H1 (cell line): ENCODE results near the gene CLTCL1. TPM values are rescaled to one million over a fixed set of nuclear protein-coding genes. Genes with fewer than 3 reads are reported as not detected.

ENCODE experiments used
- CTCF ChIA-PET: fragments of 300-600 bp; sonication (Branson Sonifier 250); formaldehyde crosslinking; loops from one replicate; lab custom pipeline; 2021; ENCODE audit not compliant: partially characterized antibody; lab: Charles Lee
- POLR2A ChIA-PET: fragments of 300-600 bp; sonication (Branson Sonifier 250); formaldehyde crosslinking; loops from one replicate; lab custom pipeline; 2021; ENCODE audit warnings: inconsistent platforms; ENCODE audit not compliant: partially characterized antibody; lab: Charles Lee
- DNase-seq, 2 experiments: peaks; one replicate each; pipeline versions ENCODE4 v3.0.0 to v3.0.0-alpha.2; 2010 to 2022; ENCODE audit warnings: low spot score in 2 of 2, low read depth in 1 of 2, mixed read lengths in 1 of 2
- FAIRE-seq: peaks from 2 replicates; lab custom pipeline; 2011; peaks lifted over from hg19 to GRCh38; lab: Jason Lieb, UNC
- H2AFZ ChIP-seq: 2 replicates; pipeline ENCODE4 v1.8.1; 2012; ENCODE audit warnings: low read length, inconsistent platforms
- H2AK5ac ChIP-seq: 2 replicates; pipeline ENCODE4 v1.6.1; 2013; ENCODE audit warnings: low read depth, low read length
- H2BK120ac ChIP-seq: replicated peaks from 2 replicates; pipeline ENCODE3; 2013; ENCODE audit warnings: low read depth, low read length, inconsistent platforms
- H2BK12ac ChIP-seq: 2 replicates; pipeline ENCODE4 v1.6.1; 2013; ENCODE audit warnings: low read depth, low read length
- H2BK15ac ChIP-seq: 2 replicates; pipeline ENCODE4 v1.6.1; 2013; ENCODE audit warnings: low read length
- H2BK20ac ChIP-seq: 2 replicates; pipeline ENCODE4 v1.6.1; 2013; ENCODE audit warnings: low read length
- H2BK5ac ChIP-seq: 2 replicates; pipeline ENCODE4 v1.6.1; 2013; ENCODE audit warnings: low read depth, low read length
- H3K14ac ChIP-seq: 2 replicates; pipeline ENCODE4 v1.6.1; 2013; ENCODE audit warnings: inconsistent platforms; ENCODE audit not compliant: insufficient read length
- H3K18ac ChIP-seq: 2 replicates; pipeline ENCODE4 v1.6.1; 2013; ENCODE audit warnings: low read length; ENCODE audit errors: extremely low read depth
- H3K23ac ChIP-seq: 2 replicates; pipeline ENCODE4 v1.6.1; 2013; ENCODE audit warnings: inconsistent platforms; ENCODE audit not compliant: insufficient read length
- H3K23me2 ChIP-seq: 2 replicates; pipeline ENCODE4 v1.6.1; 2013; ENCODE audit warnings: low read depth, low read length
- H3K27ac ChIP-seq: 2 replicates; pipeline ENCODE4 v1.6.1; 2011; ENCODE audit warnings: low read depth, low read length, inconsistent platforms
- H3K27me3 ChIP-seq, 4 experiments: replicated peaks in 1 of 4; 1 replicate in 1 of 4; 2 replicates in 3 of 4; pipeline versions ENCODE4 v1.6.1 to v1.8.1; 2011 to 2013; ENCODE audit warnings: low read length in 3 of 4, mild to moderate bottlenecking in 3 of 4, inconsistent platforms in 2 of 4, mixed read lengths in 2 of 4, moderate library complexity in 1 of 4; ENCODE audit not compliant: control insufficient read depth in 3 of 4, insufficient read depth in 3 of 4; ENCODE audit errors: extremely low read depth in 1 of 4
- H3K36me3 ChIP-seq, 4 experiments: 2 replicates each; pipeline versions ENCODE4 v1.6.1 to v1.8.1; 2011 to 2013; ENCODE audit warnings: mild to moderate bottlenecking in 4 of 4, low read length in 3 of 4, moderate library complexity in 2 of 4, control low read depth in 1 of 4, inconsistent platforms in 1 of 4; ENCODE audit not compliant: insufficient read depth in 4 of 4, control insufficient read depth in 2 of 4
- H3K4ac ChIP-seq: replicated peaks from 2 replicates; pipeline ENCODE3; 2013; ENCODE audit warnings: low read length, low read depth, mixed read lengths, inconsistent platforms; ENCODE audit not compliant: insufficient read length
- H3K4me1 ChIP-seq, 4 experiments: replicated peaks in 1 of 4; 1 replicate in 1 of 4; 2 replicates in 3 of 4; pipeline versions ENCODE4 v1.6.1 to v1.8.1; 2011 to 2013; ENCODE audit warnings: low read length in 3 of 4, inconsistent platforms in 2 of 4, mixed read lengths in 1 of 4; ENCODE audit not compliant: insufficient read depth in 4 of 4, control insufficient read depth in 3 of 4
- H3K4me2 ChIP-seq, 2 experiments: 2 replicates each; pipeline versions ENCODE4 v1.6.1 to v1.8.1; 2011 to 2013; ENCODE audit warnings: low read depth in 2 of 2, low read length in 2 of 2, control low read depth in 1 of 2, inconsistent platforms in 1 of 2, mild to moderate bottlenecking in 1 of 2; ENCODE audit not compliant: insufficient read depth in 1 of 2
- H3K4me3 ChIP-seq, 4 experiments: fragments of 200-600, 300-600 bp in 1 of 4; sonication (generic), shearing (Covaris generic), sonication (Bioruptor Twin) in 1 of 4; 2 replicates each; pipeline versions ENCODE4 v1.5.1 to v1.8.1; 2011 to 2016; ENCODE audit warnings: low read length in 4 of 4, low read depth in 3 of 4, control low read depth in 2 of 4, inconsistent platforms in 2 of 4, mild to moderate bottlenecking in 2 of 4, mixed read lengths in 1 of 4, moderate library complexity in 1 of 4; ENCODE audit not compliant: insufficient read depth in 2 of 4; ENCODE audit errors: extremely low read depth in 1 of 4
- H3K56ac ChIP-seq: replicated peaks from 2 replicates; pipeline ENCODE3; 2013; ENCODE audit warnings: low read depth, mild to moderate bottlenecking, mixed read lengths, low read length, inconsistent platforms; ENCODE audit not compliant: insufficient read length
- H3K79me1 ChIP-seq: 2 replicates; pipeline ENCODE4 v1.6.1; 2013; ENCODE audit warnings: low read depth, low read length, control low read depth
- H3K79me2 ChIP-seq, 2 experiments: 2 replicates each; pipeline versions ENCODE4 v1.6.1 to v1.8.1; 2012 to 2013; ENCODE audit warnings: low read length in 2 of 2, mild to moderate bottlenecking in 2 of 2, inconsistent platforms in 1 of 2; ENCODE audit not compliant: insufficient read depth in 2 of 2, control insufficient read depth in 1 of 2
- H3K9ac ChIP-seq, 4 experiments: replicated peaks in 1 of 4; 1 replicate in 1 of 4; 2 replicates in 3 of 4; pipeline versions ENCODE4 v1.6.1 to v1.8.1; 2011 to 2013; ENCODE audit warnings: low read depth in 3 of 4, low read length in 3 of 4, control low read depth in 2 of 4, mild to moderate bottlenecking in 2 of 4, moderate library complexity in 2 of 4, inconsistent platforms in 1 of 4; ENCODE audit errors: extremely low read depth in 1 of 4
- H3K9me3 ChIP-seq, 2 experiments: 2 replicates each; pipeline versions ENCODE4 v1.6.1 to v1.8.1; 2012 to 2013; ENCODE audit warnings: mild to moderate bottlenecking in 2 of 2, moderate library complexity in 2 of 2, control low read depth in 1 of 2, inconsistent platforms in 1 of 2, low read depth in 1 of 2, low read length in 1 of 2, mixed read lengths in 1 of 2; ENCODE audit not compliant: insufficient read depth in 2 of 2
- H4K20me1 ChIP-seq, 2 experiments: replicated peaks in 1 of 2; 2 replicates each; pipeline versions ENCODE3 to v1.8.1; 2011 to 2013; ENCODE audit warnings: inconsistent platforms in 2 of 2, low read length in 2 of 2, mild to moderate bottlenecking in 1 of 2; ENCODE audit not compliant: insufficient read depth in 2 of 2, control insufficient read depth in 1 of 2
- H4K5ac ChIP-seq: 2 replicates; pipeline ENCODE4 v1.6.1; 2013; ENCODE audit warnings: low read length, low read depth, mixed read lengths, inconsistent platforms; ENCODE audit not compliant: insufficient read length
- H4K8ac ChIP-seq: 2 replicates; pipeline ENCODE4 v1.8.0; 2013; ENCODE audit warnings: mild to moderate bottlenecking, moderate library complexity, low read length, inconsistent platforms; ENCODE audit not compliant: insufficient read depth; ENCODE audit errors: extremely low read depth
- H4K91ac ChIP-seq: replicated peaks from 2 replicates; pipeline ENCODE3; 2013; ENCODE audit warnings: low read length, mixed read lengths, inconsistent platforms; ENCODE audit not compliant: insufficient read length
- ATF2 ChIP-seq: IDR thresholded peaks from 2 replicates; pipeline ENCODE4 v1.6.1; 2012; ENCODE audit warnings: low read length, inconsistent platforms
- CREB1 ChIP-seq: IDR thresholded peaks from 2 replicates; pipeline ENCODE4 v1.6.1; 2012; ENCODE audit warnings: inconsistent platforms
- HDAC2 ChIP-seq, 2 experiments: fragments of 300-600 bp in 1 of 2; sonication (generic) in 1 of 2; IDR thresholded peaks; 2 replicates each; pipeline ENCODE4 v1.6.1; 2011 to 2012; ENCODE audit warnings: low read depth in 2 of 2, low read length in 2 of 2, mild to moderate bottlenecking in 2 of 2, moderate library complexity in 2 of 2, borderline replicate concordance in 1 of 2, inconsistent platforms in 1 of 2
- SIN3A ChIP-seq, 2 experiments: IDR thresholded peaks in 1 of 2; conservative IDR thresholded peaks in 1 of 2; 2 replicates each; pipeline ENCODE4 v1.6.1; 2011 to 2012; ENCODE audit warnings: low read length in 2 of 2, improper control_type of control experiment in 1 of 2, low read depth in 1 of 2, mild to moderate bottlenecking in 1 of 2
- SIX5 ChIP-seq: IDR thresholded peaks from 2 replicates; pipeline ENCODE4 v1.6.1; 2011; ENCODE audit warnings: mild to moderate bottlenecking, low read depth, low read length
- SP4 ChIP-seq: IDR thresholded peaks from 2 replicates; pipeline ENCODE4 v1.6.1; 2012; ENCODE audit warnings: low read length, inconsistent platforms
- WGBS, 2 experiments: shearing (Covaris generic) in 1 of 2; methylation state at CpG; one replicate each; pipeline versions ENCODE4 v1.1.6 to v1.1.7; 2013 to 2015; ENCODE audit warnings: low lambda C conversion rate in 2 of 2, mixed read lengths in 2 of 2, inconsistent platforms in 1 of 2, low coverage in 1 of 2, missing lambda C conversion rate in 1 of 2; ENCODE audit not compliant: insufficient replicate concordance in 2 of 2, insufficient coverage in 1 of 2, insufficient read length in 1 of 2; ENCODE audit errors: extremely low coverage in 1 of 2, missing lambda C conversion rate in 1 of 2; 5-methylcytosine and 5-hydroxymethylcytosine counted together
- polyA plus RNA-seq, 7 experiments: library from polyadenylated mRNA; depleted of rRNA in 3 of 7; stranded (reverse) in 5 of 7; unstranded in 2 of 7; fragments of >200 nt in 5 of 7; fragments of 200-250 nt in 2 of 7; gene quantifications; 1 replicate in 5 of 7; 2 replicates in 1 of 7; 4 replicates in 1 of 7; pipeline versions ENCODE4 v1.2.1 to v1.2.3, GENCODE V29; 2011 to 2013; ENCODE audit warnings: missing spikeins in 2 of 7, mixed read lengths in 2 of 7
- total RNA-seq: library from RNA; stranded (reverse); fragmentation: NEBNext Ultra II Directional; extraction: Animal tissue kit (Norgen Biotek cat#: 25700); gene quantifications from 2 replicates; pipeline ENCODE4 v1.2.1, GENCODE V29; 2021

CLTCL1 gene
- total and polyA plus RNA-seq, 2 of the 8 experiments (the other 6 are each of a cell fraction or from before 2014, with no cell fraction given) = 12.4 to 17.0 TPM

- H3K4ac ChIP-seq = no peak overlapping the region
- no peak overlapping the region for H3K4me2 ChIP-seq
- H2AK5ac ChIP-seq = no peak overlapping the region
- DNase-seq = no peak
- H3K14ac ChIP-seq = no peak overlapping the region
- no peaks in the 10 kb centered on the region for H4K20me1 ChIP-seq
- H3K23ac ChIP-seq = no peak overlapping the region
- no peak overlapping the region for H3K27ac ChIP-seq
- H2BK15ac ChIP-seq = no peak overlapping the region
- no peaks in the 10 kb centered on the region for H3K79me2 ChIP-seq
- TF ChIP-seq SIN3A (conservative IDR thresholded peaks at IDR 0.05 in 1 of 2, IDR thresholded peaks at IDR 0.05 in 1 of 2; ENCODE audit: low read depth in 1 of 2, low read length in 2 of 2) (no peak), CREB1 (no peak), SIX5 (no peak), ATF2 (no peak), HDAC2 (IDR thresholded peaks at IDR 0.05; ENCODE audit: borderline replicate concordance in 1 of 2, low read depth in 2 of 2, low read length in 2 of 2) (no peak), SP4 (no peak)
- TF ChIP-seq, all 59 proteins: peak for 0
- no peaks in the 10 kb centered on the region for H3K79me1 ChIP-seq
- peaks cover 0 to 9% (median 0%) of the 10 kb centered on the region in 4 experiments; a peak in 2 of 8 replicates for H3K36me3 ChIP-seq
- H4K8ac ChIP-seq = no peak overlapping the region
- H3K56ac ChIP-seq = no peak overlapping the region
- FAIRE-seq = no peak
- H4K91ac ChIP-seq = no peak overlapping the region
- H4K5ac ChIP-seq = no peak overlapping the region
- H3K9me3 ChIP-seq = no peaks in the 10 kb centered on the region
- no peak overlapping the region for H2AFZ ChIP-seq
- H3K18ac ChIP-seq = no peak overlapping the region
- H2BK20ac ChIP-seq = no peak overlapping the region
- H3K23me2 ChIP-seq = no peaks in the 10 kb centered on the region
- H3K4me1 ChIP-seq = no peaks in the 10 kb centered on the region
- H2BK120ac ChIP-seq = no peak overlapping the region
- ChIA-PET POLR2A (no interaction called here), CTCF (no interaction called here)
- no peak overlapping the region for H3K4me3 ChIP-seq
- H2BK12ac ChIP-seq = no peak overlapping the region
- no peak overlapping the region for H3K9ac ChIP-seq
- no peak overlapping the region for H2BK5ac ChIP-seq
- 86% methylated on average over 10 of the region's 10 CpGs; no CpG with 5 or more reads in 1 of the 2 experiments for WGBS, 2 experiments
- no peaks in the 10 kb centered on the region; a peak in 1 of 7 replicates for H3K27me3 ChIP-seq
Observed at GRCh38 chr22:19244600-19245352, 46.7 kb downstream of the CLTCL1 start.
